ENCODE data around the gene SLC7A8. TPM values are rescaled to one million over a fixed set of nuclear protein-coding genes. Genes with fewer than 3 reads are reported as not detected.

Gene SLC7A8
- total RNA-seq, 4 donors from 2014 or later = 26.2 to 41.4 (median 37.5) TPM

DNA sequence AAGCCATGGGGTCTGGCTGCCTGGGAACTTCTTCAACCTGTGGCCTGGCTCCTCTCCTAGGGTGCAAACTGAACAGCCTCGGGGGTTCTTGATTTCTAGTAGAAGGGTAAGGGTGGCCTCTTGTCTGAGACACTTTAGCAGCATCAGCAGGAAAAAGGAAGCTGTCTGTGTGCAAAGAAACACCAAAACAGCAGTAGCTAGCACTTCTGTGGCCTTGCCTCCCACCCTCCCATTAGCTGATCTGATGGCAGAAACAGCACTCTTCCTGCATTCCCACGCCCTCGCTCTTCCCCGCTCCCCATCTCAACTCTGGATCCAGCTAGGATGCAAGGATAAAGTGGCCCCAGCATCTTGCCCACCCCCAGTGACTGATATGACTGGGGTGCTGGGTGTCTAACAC, 20.7 kb downstream of the SLC7A8 start:
- Histone ChIP-seq H3K4me3 (no peak overlapping the region), H3K27ac (peak overlapping the region in 1 of 4 donors; percentile 35), H3K27me3 (no peaks in the 10 kb centered on the region), H3K36me3 (no peaks in the 10 kb centered on the region), H3K9me3 (no peaks in the 10 kb centered on the region), H3K4me1 (peaks cover 0 to 15% (median 4%) of the 10 kb centered on the region in 4 donors)
- 76 to 77% methylated on average over 4 of the region's 4 CpGs for WGBS, 2 donors
- TF ChIP-seq POLR2A (IDR thresholded peaks at IDR 0.05) = no peak
- TF ChIP-seq, protein P1, sequence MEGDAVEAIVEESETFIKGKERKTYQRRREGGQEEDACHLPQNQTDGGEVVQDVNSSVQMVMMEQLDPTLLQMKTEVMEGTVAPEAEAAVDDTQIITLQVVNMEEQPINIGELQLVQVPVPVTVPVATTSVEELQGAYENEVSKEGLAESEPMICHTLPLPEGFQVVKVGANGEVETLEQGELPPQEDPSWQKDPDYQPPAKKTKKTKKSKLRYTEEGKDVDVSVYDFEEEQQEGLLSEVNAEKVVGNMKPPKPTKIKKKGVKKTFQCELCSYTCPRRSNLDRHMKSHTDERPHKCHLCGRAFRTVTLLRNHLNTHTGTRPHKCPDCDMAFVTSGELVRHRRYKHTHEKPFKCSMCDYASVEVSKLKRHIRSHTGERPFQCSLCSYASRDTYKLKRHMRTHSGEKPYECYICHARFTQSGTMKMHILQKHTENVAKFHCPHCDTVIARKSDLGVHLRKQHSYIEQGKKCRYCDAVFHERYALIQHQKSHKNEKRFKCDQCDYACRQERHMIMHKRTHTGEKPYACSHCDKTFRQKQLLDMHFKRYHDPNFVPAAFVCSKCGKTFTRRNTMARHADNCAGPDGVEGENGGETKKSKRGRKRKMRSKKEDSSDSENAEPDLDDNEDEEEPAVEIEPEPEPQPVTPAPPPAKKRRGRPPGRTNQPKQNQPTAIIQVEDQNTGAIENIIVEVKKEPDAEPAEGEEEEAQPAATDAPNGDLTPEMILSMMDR (IDR thresholded peaks at IDR 0.05) = no peak
- no peak for TF ChIP-seq EP300 (IDR thresholded peaks at IDR 0.05)
- no peak for DNase-seq (ENCODE audit: low spot score in 2 of 2)

DNA sequence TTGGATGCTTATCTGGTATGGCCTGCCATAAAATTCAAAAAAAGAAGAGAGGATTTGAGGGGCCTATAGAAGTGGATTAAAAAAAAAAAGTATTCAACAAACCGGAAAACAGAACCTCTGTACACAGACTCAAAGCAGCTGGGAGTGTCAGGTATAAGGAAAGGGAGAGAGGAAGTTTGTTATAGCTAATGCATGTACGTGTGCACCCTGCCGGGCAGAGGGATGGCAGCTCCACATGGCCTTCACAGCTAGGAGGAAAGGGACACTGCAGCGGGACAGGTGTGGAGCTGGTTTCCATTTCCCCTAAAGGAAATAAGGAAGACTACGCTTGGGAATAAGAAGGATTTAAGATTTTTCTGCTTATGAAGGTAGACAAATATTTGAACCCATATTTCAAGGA, 21.5 kb downstream of the SLC7A8 start:
- H3K4me1 ChIP-seq = peaks cover 0 to 8% (median 4%) of the 10 kb centered on the region in 4 donors

DNA sequence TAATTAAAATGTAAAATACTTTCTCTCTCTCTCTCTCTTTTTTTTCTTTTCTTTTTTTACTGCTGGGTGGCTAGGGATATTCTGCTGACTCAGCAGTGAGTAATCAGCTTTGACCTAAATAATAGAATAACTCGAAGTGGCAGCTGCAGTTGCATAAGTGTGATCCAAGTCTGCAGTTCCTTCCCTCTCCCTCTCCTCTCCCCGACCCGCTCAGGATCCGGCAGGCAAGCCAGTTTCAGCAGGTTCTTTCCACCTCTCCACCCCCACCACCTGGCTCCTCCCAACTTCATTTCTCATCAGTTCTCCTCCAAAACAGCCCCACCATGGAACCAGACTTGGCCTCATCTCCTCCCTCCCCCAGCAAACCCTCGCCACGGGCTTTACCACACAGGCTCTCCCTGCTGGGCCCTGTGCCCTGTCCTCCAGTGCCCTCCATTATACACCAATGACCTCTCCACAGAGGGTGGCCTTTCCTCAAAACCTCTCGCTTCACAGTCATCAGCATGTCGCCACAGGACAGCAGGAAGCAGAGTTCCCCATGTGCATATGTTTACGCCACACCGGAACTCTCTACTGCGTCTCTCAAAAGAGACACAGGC, 22.4 kb downstream of the SLC7A8 start:
- Histone ChIP-seq H3K36me3 (no peaks in the 10 kb centered on the region), H3K4me3 (no peak overlapping the region), H3K9me3 (no peaks in the 10 kb centered on the region), H3K27me3 (no peaks in the 10 kb centered on the region), H3K4me1 (peaks cover 0 to 8% (median 4%) of the 10 kb centered on the region in 4 donors), H3K27ac (peak overlapping the region in 2 of 4 donors; percentile 29 to 64)
- 36 to 41% methylated on average over 11 of the region's 11 CpGs for WGBS, 2 donors
- no peak for DNase-seq (ENCODE audit: low spot score in 2 of 2)
- no peak for TF ChIP-seq POLR2A (IDR thresholded peaks at IDR 0.05)
- no peak for TF ChIP-seq EP300 (IDR thresholded peaks at IDR 0.05)
- TF ChIP-seq, protein P1 (IDR thresholded peaks at IDR 0.05) = no peak

More for the DNA sequence above, 21.5 kb downstream of the SLC7A8 start:
- no peaks in the 10 kb centered on the region for H3K36me3 ChIP-seq
- 81 to 85% methylated on average over 5 of the region's 5 CpGs for WGBS, 2 donors
- H3K27ac ChIP-seq = no peak overlapping the region
- TF ChIP-seq, protein P1 (IDR thresholded peaks at IDR 0.05) = no peak
- TF ChIP-seq EP300 (IDR thresholded peaks at IDR 0.05) (no peak), POLR2A (IDR thresholded peaks at IDR 0.05) (no peak)
- DNase-seq (ENCODE audit: low spot score in 2 of 2) = no peak
- H3K27me3 ChIP-seq = no peaks in the 10 kb centered on the region
- no peaks in the 10 kb centered on the region for H3K9me3 ChIP-seq
- H3K4me3 ChIP-seq = no peak overlapping the region

DNA sequence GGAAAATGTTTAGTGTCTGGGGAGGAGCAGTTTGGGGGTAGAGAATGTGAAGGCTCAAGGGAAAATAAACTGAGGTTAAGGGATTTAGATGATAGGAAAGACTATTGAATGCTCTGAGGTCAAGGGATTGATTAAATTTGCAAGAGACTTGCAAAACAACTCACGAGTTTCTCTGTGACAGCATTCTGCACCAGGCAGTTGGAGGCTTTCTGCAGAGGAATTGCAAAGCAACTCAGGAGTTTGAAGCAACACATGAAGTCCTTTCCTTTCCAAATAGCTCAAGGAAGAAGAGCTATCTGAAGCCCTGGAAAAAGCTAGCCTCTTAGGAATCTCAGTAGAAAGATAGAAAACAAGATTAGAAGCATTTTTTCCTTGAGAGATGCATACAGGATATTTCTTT, 23.9 kb downstream of the SLC7A8 start:
- no peak for TF ChIP-seq POLR2A (IDR thresholded peaks at IDR 0.05)
- TF ChIP-seq, protein P1 (IDR thresholded peaks at IDR 0.05) = no peak
- no peak for TF ChIP-seq EP300 (IDR thresholded peaks at IDR 0.05)
- Histone ChIP-seq H3K27ac (no peak overlapping the region), H3K9me3 (no peaks in the 10 kb centered on the region), H3K27me3 (no peaks in the 10 kb centered on the region), H3K4me3 (no peak overlapping the region), H3K4me1 (peaks cover 0 to 19% (median 11%) of the 10 kb centered on the region in 4 donors), H3K36me3 (no peaks in the 10 kb centered on the region)
- 43 to 73% methylated on average over 1 of the region's 1 CpG for WGBS, 2 donors
- no peak for DNase-seq (ENCODE audit: low spot score in 2 of 2)

DNA sequence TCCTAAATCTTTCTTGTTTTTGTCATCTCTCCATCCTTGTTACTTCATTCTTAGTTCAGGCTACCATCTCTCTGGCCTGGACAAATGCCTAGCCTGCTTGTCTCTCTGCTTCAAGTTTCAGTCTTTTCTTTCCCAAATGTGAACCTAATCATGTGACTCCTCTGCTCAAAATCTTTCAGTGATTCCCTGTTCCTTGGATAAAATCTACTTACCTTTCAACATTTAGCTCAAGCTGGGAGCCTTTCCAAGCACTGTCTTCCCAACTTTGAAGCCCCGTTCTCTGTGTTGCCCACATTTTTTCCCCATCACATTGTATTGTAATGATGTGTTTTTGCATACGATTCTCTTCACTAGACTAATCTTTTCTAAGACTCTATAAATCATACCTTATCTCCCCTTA, 24.7 kb downstream of the SLC7A8 start:
- no peak for DNase-seq (ENCODE audit: low spot score in 2 of 2)
- 76 to 84% methylated on average over 2 of the region's 2 CpGs for WGBS, 2 donors
- no peaks in the 10 kb centered on the region for H3K27me3 ChIP-seq
- no peaks in the 10 kb centered on the region for H3K9me3 ChIP-seq
- H3K27ac ChIP-seq = no peak overlapping the region
- H3K36me3 ChIP-seq = no peaks in the 10 kb centered on the region
- H3K4me1 ChIP-seq = peaks cover 0 to 21% (median 11%) of the 10 kb centered on the region in 4 donors
- TF ChIP-seq, protein P1 (IDR thresholded peaks at IDR 0.05) = no peak
- TF ChIP-seq EP300 (IDR thresholded peaks at IDR 0.05) (no peak), POLR2A (IDR thresholded peaks at IDR 0.05) (no peak)
- H3K4me3 ChIP-seq = no peak overlapping the region

All from tibial nerve (tissue), 4 donors.